HuH-7 (cell line): ENCODE measurements around the gene TXNL4A.
"Not testable (repeated sequence)": the region's sequence is repeated elsewhere in the genome, so short reads cannot be mapped to it uniquely, and the experiment has no call there.

ENCODE experiments used
- DNase-seq: peaks from one replicate; pipeline ENCODE4 v3.0.0; 2011; ENCODE audit warnings: low spot score

Gene TXNL4A

DNA sequence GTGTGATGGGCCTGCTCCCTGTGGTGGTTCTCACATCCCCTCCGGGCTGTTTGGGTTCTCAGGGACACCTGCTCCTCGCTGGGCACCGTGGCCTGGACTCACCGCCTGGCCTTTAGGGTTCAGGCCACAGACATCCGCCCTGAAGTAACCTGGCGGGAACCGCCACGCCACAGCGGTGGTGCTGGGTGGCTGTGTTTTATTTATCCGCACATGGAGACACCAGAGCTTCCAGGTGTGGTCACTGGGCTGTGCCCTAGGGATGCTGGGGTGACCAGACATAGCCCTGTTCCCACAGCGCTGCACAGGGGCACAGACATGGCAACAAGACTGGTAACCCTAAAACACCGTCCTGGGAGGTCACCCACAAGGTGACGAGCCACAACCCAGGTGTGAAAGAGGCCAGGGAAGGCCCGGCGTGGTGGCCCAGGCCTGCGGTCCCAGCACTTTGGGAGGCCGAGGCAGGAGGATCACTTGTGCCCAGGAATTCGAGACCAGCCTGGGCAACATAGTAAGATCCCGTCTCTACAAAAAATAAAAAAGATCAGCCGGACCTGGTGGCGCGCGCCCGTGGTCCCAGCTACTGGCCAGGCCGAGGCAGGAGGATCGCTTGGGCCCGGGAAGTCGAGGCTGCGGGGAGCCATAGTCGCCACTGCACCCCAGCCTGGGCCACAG lies 24.6 kb downstream of the TXNL4A start:
- DNase-seq: no peak

DNA sequence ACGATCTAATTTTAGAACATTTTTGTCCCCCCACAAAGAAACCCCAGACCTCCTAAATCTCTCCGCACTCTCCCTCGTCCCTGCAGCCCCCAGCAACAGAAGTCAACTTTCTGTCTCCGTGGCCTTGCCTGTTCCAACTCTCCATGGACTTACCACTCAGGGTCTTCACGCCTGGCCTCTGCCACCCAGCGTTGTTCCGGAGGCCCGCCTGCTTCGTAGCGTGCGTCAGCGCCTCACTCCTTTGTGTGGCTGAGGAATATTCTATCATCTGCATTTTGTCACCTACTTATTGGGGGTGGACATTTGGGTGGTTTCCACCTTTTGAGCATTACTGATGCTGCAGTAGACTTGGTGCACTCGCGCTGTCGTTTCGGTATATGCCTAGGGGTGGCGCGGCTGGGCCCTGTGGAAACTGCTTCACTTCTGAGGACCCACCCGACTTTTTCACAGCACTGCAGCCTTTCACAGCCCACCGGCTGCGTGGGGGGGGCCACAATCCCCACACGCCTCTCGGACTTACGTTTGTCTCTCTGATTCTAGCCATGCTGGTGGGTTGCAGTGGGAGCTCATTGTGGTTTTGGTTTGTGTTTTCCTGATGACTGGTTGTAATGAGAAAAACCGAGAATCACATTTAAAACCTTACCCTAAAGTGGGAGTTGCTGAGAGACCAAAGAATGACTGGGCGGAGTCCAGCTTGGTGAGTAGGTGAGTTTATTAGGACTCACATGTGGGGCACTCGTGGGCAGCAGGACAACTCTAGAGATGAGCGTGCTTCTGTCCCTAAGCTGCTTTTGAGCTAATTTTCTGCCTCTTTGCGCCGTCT lies 25.3 kb downstream of the TXNL4A start:
- no peak for DNase-seq

DNA sequence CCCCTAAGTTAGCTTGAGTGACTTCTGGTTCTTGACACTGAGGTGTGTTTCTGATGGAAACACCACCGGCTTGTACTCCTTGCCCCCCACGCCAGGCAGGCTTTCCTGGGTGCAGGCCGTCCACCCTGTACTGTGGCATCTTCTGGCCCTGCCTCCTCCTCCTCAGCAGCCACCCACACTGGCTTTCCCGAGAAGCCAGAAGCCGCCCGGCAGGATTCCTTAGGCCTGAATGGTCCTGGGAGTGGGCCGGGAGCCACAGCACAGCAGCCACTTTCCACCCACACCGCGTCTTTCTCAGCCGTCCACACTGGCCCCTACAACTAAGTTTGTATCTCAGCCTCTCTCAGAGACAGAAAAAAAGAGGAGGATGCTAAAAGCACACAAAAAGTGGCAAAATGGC lies 26.1 kb downstream of the TXNL4A start:
- no peak for DNase-seq

GRCh38 chr18:79961527-79962291 lies 26.7 kb downstream of the TXNL4A start:
- no peak for DNase-seq

DNA sequence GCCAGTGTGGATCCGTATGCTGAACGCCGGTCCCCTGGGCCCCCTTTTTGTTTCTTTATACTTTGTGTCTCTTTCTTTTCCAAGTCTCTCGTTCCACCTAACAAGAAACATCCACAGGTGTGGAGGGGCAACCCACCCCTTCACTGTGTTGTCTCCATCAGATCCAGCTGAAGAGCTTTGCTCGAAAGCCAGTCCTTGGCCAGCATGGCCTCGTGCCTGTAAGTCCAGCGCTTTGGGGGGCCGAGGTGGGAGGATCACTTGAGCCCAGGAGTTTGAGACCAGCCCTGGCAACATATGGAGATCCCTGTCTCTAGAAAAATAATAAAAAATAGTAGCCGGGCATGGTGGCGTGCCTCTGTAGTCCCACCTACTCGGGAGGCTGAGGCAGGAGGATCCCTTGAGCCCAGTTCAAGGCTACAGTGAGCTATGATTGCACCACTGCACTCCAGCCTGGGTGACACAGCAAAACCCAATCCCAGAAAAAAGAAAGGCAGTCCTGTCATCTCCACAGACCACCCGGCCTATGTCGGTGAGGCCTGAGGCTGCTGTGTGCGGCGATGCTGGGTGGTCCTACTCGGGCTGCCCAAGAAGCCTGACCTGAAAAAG lies 27.3 kb downstream of the TXNL4A start:
- no peak for DNase-seq

GRCh38 chr18:79960161-79960801 lies 28.1 kb downstream of the TXNL4A start:
- DNase-seq: not testable (repeated sequence)

- DNase-seq: no peak
These were observed 29.4 kb downstream of the TXNL4A start for GRCh38 chr18:79958981-79959380.

DNA sequence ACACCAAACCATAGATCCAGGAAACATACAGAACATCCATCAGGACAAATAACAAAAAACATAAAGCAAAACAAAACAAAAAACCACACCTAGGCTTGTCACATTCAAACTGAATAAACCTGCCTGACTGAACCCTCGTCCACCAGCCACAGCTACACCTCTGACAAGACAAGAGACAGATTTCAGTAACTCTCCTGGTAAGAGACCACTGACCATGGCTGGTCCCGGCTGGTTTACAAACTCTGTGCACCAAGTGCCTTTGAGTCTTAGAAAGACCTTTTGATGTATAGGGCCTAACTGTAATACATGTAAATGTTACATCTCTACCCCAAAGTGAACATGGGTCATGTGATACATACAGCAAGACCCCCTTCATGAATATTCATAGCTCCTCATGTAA lies 32.1 kb downstream of the TXNL4A start:
- no peak for DNase-seq

GRCh38 chr18:79955302-79956075 lies 32.9 kb downstream of the TXNL4A start:
- no peak for DNase-seq

- no peak for DNase-seq
These were observed 33.6 kb downstream of the TXNL4A start for GRCh38 chr18:79954791-79955190.

- DNase-seq: no peak
These were observed 34.3 kb downstream of the TXNL4A start for GRCh38 chr18:79953971-79954651.

DNA sequence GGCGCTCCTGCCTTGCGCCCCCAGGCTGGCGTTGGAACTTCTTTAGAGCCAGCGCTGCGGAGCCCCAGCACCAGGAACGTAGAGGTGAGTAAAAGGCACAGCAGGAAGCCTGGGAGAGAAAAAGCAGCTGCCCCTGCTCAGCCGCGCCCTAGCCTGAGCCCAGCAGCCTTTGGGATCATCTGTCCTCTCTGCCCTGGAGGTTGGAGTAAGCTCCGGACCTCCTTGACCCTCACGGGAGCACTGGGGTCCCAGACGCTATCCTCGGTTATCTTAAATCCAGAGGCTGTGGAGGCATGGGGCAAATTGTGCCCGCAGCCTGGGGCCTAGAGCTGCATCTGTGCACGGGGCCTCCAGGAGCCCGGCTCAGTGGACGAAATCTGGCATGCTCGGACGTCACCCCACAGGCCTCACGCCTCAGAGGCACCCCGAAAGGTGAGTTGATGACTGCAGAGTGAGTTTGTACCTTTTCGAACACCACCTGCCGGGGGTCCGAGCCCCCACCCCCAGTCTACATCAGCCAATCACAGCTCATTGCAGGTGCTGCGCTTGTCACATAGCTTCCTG lies 35.3 kb downstream of the TXNL4A start:
- DNase-seq: no peak

DNA sequence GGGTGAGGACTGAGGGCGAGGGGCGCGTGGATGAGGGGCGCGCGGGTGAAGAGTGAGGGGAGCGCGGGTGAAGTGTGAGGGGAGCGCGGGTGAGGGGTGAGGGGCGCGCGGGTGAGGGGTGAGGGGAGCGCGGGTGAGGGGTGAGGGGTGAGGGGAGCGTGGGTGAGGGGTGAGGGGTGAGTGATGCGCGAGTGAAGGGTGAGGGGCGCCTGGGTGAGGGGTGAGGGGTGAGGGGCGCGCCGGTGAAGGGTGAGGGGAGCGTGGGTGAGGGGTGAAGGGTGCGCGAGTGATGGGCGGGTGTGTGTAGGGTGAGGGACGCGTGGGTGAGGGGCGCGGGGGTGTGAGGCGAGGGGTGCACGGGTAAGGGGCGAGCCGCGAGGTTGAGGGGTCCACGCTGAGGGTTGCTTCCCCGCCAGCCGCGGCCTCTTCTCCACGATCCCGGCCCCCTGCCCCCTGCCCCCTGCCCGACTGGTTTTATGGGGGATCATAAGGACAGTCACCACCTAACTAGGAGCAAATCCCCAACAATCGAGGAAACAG lies 35.8 kb downstream of the TXNL4A start:
- no peak for DNase-seq

- DNase-seq: peak; percentile 75
These were observed 36.6 kb downstream of the TXNL4A start, which contains the start of gene SLC66A2 for GRCh38 chr18:79951545-79952455. Gene SLC66A2 (minus strand): TSS chr18:79951653. CDS start chr18:79950926, 727 bp downstream.

DNA sequence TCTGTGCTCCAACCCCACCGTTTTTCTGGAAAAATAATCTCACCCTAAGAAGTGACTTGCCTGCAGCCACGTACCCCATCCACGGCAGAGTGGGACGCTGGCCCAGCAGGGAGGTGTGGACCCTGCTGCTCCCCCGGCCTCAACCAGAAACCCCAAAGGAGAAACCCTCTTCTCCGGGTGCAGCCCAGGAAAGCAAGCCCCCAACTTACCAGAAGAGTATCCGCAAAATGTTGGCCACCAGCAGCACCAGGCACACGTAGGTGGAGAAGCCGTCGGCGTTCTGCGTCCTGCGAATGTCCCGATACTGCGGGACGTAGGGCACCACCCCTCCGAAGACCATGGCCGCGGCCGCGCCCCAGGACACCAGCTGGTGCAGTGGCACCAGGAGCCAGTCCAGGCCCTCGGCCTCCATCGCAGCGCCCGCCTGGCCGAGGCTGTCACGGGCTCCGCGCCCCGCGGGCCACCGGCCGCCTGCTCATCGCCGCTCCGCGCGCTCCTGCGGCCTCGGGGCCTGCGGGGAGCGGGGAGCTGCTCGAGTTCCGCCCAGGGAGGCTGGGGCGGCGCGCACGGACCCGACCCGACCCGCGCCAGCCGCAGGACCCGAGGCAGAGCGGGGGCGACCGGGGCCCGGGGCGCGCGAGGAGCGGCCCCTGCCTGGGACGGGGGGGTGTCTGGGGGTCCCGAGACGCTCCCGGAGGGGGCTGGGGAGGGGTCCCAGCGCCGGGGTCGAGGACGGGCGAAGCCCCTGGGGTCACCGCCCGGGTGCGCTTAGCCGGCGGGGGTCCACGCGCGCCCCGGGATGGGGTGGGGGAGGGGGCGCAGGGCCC lies 37.6 kb downstream of the TXNL4A start:
- no peak for DNase-seq

DNA sequence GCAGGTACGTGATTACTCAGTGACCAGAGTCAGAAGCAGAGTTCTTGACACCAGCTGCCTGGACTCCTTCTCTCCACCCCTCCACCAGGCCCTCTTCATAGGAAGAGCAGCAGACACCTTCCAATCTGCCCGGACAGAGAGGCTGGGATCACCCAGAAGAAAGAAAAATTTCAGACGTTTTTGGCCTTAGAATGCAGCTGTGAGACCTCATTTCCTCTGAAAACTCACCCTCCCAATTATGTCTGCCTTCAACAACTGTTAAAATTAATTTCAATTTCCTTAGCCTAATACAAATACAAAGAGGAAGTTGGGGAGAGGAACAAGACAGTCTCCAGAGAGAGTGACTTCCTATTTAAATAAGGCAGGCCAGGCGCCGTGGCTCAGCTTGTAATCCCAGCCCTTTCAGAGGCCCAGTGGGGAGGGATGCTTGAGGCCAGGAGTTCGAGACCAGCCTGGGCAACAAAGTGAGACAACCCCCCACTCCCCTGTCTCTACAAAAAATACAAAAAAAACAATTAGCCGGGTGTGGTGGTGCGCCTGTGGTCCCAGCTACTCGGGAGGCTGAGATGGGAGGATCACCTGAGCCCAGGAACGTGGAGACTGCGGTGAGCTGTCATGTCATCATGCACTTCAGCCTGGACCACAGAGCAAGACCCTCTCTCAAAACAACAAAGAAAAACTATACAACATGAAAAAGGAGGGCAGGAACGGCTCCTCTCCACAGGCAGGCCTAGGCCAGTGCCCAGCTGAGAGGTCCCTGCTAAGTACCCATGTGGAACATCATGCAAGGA lies 38.5 kb downstream of the TXNL4A start:
- no peak for DNase-seq
